TTC549 (cell line): ENCODE results near the gene MKRN2.
"Not testable (repeated sequence)": the region's sequence is repeated elsewhere in the genome, so short reads cannot be mapped to it uniquely, and the experiment has no call there.

Source experiments
- FAIRE-seq: peaks from 2 replicates; lab custom pipeline; 2012; peaks lifted over from hg19 to GRCh38; lab: Jason Lieb, UNC

Gene MKRN2

DNA sequence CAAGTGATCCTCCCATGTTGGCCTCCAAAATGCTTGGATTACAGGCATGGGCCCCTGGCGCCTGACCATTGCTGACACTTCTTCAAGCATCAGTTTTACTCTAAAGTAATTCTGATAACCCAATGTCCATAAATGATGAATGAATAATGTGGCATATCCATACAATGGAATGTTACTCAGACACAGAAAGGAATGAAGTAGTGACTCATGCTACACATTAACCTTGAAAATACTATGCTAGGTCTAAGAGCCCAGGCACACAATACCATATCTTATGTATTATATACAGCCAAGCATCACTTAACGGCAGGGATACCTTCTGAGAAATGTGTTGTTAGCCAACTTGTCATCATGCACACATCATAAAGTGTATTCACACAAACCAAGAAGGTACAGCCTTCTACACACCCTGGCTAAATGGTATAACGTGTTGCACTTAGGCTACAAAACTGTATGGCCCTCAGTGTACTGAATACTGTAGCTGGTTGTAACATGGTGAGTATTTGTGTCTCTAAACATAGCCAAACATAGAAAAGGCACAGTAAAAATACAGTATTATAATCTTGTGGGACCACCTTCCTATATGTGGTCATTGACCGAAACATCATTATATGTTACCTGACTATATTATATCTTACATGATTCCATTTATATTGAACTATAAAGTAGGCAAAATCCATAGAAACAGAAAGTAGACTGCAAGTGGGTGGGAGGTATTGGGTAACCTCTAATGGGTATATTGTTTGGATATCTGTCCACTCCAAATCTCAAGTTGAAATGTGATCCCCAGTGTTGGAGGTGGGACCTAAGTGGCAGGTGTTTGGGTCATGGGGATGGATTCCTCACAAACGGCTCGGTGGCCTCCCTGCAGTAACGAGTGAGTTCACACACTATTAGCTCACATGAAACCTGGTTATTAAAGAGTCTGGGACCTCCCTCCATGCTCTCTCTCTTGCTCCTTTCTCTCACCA, 31.4 kb downstream of the MKRN2 start:
- no peak for FAIRE-seq

- FAIRE-seq, result no peak
Observed at GRCh38 chr3:12590096-12590495, 33.2 kb downstream of the MKRN2 start.

GRCh38 chr3:12591456-12591855, 34.6 kb downstream of the MKRN2 start:
- no peak for FAIRE-seq

DNA sequence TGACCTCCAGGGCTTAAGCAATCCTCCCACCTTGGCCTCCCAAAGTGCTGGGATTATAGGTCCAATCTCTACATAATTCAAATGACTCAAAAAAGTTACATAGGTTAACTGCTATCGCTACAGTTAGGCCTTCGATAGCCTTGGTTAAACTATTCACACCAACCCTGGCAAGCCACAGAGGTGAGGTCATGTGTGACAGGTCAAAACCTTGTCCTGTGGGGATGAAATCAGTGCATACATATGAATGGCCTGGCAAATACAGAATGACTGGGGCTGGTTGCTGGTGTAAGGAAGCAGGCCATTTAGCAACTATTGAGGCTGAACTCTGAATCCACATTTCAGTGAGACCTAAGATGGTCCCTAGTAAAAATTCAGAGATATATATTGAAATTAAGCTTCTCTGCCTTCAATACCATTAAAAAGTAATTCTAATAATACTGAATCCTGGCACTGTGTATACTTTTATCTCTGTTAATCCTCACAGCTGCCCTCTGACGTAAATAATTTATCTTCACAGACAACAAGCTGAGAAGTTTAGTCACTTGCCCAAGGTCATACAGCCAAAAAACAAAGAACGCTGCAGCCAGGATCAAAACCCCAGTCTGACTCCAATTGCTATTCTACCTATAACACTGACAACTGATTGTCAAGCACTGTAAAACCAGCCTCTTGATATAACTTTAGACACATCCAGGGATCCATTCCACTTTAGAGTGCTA, 35.3 kb downstream of the MKRN2 start:
- no peak for FAIRE-seq

DNA sequence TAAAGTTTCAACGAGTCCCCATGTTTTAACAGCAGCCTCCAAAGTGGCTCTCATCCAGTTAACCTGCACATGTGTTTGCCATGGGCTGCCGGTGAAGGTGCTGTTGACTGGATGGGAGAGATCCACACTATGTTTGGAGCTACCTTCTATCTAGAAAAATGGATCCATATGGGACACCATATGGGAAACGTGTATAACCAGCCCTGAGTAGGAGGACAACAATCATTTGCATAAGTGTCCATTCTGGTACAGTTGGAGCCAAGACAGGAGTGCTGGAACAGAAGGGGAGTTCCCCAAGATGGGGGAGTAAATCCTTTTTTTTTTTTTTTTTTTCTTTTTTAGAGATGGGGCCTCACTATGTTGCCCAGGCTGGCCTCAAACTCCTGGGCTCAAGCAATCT, 36.6 kb downstream of the MKRN2 start:
- FAIRE-seq, result no peak

DNA sequence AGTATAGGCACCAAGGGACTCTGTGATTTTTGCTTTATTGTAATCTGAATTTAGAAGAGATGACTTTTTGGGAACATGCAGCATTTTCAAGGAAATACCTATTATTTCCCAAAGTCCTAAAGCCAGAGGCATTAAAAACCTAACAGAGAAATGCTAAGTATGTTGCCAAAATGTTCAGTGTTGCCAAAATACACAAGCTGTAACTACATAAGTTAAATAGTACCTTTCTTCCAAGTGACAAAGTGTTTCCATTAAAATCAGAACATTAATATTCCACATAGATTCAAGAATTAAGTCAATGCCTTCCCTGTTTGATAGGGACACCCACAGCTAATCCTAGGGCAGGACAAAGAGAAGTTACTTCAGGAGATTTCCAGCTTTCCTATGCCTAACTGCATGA, 42.0 kb downstream of the MKRN2 start:
- no peak for FAIRE-seq

- no peak for FAIRE-seq
Observed at GRCh38 chr3:12601072-12601471, 44.2 kb downstream of the MKRN2 start.

DNA sequence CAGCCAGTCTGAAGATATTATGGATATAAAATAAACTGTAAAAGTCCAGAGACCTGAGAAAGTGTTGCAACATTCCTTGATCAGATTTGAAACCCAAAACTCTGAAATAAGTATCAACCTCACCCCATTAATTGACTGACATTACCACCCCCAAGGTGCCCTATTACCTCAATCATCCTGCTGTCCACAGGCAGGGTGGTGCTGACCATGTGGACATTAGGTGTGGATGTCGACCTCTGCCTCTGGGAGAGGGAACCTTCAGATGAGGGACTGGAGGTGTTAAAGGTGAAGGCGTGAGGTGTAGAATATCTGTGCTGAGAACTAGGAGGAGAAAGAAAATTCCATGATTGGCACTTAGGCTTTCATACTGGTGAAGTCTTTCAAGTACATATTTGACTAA, 47.1 kb downstream of the MKRN2 start:
- no peak for FAIRE-seq

DNA sequence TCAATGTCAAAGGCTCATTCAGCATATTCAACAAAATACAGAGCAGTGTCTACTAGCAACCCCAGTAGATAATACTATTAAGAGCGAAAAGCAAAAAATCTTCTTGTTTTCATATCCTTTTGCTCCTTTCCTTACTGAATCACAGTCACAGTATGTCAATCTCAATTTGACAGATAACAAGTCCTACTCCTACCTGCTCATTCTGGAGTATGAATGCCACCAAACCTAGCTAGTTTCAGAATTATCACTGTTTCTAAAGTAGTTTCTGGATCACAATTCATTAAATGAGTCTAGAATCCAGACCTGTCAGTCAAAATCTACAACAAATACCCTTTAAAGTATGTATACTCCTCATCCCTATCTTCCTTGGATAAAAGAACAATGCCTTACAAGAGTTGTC, 51.5 kb downstream of the MKRN2 start:
- no peak for FAIRE-seq

GRCh38 chr3:12611117-12611516, 54.2 kb downstream of the MKRN2 start:
- FAIRE-seq, result no peak

- no peak for FAIRE-seq
Observed at GRCh38 chr3:12612514-12613226, 55.8 kb downstream of the MKRN2 start.

DNA sequence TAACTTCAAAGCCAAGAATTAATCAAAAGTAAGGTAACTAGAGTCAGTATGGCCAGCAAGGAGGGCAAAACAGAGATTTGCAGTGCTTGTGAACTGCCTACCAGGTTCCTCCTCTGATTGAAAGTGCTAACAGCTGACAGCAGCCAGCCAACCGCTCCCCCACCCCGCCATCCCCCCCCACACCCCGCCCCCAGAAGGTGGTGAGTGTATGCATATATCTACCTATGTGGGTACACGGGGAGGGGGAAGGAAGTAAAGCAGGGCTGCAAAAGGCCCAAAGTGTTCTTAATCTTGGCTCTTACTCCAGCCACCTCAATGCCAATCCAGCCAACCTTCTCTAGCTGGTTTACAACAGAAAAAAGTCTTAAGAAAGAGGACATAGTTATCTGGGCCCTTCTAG, 56.4 kb downstream of the MKRN2 start:
- no peak for FAIRE-seq

DNA sequence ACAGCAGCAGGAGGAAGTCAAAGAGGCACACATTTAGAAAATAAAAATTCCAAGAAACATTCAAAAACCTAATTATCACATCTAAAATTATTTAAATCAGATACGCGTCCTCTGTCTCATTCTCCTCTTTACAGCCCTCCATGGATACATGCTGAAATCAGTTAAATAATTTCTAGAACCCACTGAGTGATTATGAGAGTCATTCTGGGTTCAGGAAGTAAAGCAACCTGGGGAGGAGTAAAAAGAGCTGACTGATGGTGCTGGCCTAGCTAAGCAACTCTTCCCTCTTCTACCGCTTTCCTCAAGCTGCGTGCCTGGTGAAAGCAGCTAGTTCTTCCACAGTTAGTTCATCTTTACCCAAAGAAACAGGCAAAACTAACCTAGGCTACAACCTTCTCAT, 58.4 kb downstream of the MKRN2 start:
- no peak for FAIRE-seq

DNA sequence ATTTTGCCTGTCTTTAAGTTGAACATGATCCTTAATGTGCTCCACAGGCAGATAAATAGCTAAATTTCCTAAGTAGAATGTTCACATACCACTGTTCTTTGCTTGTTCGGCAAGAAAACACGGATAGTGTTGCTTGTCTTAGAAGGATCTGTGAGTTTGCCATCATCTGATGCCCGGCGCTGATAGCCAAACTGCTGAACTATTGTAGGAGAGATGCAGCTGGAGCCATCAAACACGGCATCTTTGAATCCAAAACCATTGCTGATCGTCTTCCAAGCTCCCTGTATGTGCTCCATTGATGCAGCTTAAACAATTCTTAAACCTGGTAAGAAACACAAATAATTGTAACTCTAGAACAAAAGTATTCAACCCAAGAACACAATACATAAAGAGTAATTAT, 61.5 kb downstream of the MKRN2 start:
- no peak for FAIRE-seq

GRCh38 chr3:12620305-12620704, 63.4 kb downstream of the MKRN2 start:
- FAIRE-seq, result no peak

DNA sequence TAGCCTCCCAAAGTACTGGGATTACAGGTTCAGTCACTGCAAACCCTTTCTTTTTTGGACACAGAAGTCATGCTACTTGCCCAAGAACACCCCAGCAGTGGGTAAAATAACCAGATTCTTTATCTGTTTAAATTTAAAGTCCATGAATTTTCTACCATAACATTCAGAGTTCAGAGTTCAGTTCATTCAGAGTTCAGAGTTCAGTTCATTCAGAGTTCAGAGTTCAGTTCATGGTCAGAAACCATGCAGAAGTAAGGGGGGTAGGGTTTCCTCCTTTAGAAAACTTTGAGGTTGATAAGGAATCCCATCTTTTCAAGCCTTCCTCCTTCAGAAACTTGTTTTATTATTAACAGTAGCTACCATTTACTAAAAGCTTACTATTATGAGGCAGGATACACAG, 63.8 kb downstream of the MKRN2 start:
- no peak for FAIRE-seq

GRCh38 chr3:12622335-12622734, 65.4 kb downstream of the MKRN2 start:
- FAIRE-seq, result no peak

DNA sequence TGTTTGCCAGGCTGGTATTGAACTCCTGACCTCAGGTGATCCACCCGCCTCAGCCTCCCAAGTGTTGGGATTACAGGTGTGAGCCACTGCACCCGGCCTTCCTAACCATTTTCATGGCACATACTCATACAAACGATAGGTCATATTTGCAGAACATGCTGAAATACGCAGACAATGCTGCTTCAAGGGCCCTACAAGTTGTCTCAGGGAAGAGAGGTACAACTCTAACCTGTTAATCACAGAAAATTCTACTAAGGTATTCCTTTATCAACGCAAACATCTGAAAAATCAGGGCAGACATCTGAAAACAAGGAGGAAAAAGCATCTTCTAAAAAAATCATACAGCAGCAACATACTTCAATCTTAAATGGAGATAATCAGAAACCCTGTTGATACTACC, 67.2 kb downstream of the MKRN2 start:
- no peak for FAIRE-seq

DNA sequence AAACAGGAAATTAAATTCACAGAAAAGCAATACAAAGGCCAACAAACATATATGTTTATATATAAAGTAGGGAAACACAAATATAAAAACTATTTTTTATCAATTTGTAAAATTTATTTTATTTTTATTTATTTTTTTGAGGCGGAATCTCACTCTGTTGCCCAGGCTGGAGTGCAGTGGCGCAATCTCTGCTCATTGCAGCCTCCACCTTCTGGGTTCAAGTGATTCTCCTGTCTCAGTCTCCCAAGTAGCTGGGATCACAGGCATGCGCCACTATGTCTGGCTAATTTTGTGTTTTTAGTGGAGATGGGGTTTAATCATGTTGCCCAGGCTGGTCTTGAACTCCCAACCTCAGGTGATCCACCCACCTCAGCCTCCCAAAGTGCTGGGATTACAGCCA, 68.1 kb downstream of the MKRN2 start:
- FAIRE-seq, result not testable (repeated sequence)

DNA sequence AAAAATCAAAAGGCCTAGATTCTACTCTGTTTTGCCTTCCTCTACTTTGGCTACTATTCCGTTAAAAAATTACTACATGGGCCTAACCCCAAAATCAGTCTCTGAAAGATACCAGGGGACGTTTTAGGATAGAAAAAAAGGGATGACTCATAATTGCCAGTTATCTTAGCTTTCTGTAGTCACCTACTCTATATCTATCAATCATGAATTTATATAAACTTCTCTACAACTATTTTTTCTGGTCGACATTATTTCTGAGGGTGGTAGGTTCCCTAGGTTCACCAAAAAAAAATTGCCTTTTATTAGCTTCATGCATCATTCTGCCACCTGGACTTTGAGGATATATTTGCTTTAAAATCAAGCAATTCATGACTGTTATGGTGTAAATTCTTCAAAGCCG, 70.5 kb downstream of the MKRN2 start:
- no peak for FAIRE-seq

DNA sequence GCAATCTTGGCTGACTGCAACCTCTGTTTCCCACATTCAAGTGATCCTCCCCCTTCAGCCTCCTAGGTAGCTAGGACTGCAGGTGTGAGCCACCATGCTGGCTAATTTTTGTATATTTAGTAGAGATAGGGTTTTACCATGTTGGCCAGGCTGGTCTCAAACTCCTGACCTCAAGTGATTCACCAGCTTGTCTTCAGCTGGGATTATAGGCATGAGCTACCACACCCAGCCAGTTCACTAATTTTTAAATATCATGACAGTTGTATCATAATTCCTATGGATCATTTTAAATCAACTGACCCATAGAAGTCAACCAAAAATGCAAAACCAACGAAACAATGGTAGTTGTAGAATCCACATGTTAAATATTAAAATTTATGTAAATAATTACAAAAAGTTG, 71.9 kb downstream of the MKRN2 start:
- FAIRE-seq, result no peak

- no peak for FAIRE-seq
Observed at GRCh38 chr3:12629560-12629959, 72.7 kb downstream of the MKRN2 start.

GRCh38 chr3:12630292-12630691, 73.4 kb downstream of the MKRN2 start:
- no peak for FAIRE-seq
